Measurements from ENCODE around the gene PBX3. TPM values are rescaled to one million over a fixed set of nuclear protein-coding genes. Genes with fewer than 3 reads are reported as not detected.

The PBX3 gene
- total and polyA plus RNA-seq, 2 of the 13 experiments (the other 11 are each of a cell fraction or from before 2014, with no cell fraction given) = 6.0 to 11.2 TPM

DNA sequence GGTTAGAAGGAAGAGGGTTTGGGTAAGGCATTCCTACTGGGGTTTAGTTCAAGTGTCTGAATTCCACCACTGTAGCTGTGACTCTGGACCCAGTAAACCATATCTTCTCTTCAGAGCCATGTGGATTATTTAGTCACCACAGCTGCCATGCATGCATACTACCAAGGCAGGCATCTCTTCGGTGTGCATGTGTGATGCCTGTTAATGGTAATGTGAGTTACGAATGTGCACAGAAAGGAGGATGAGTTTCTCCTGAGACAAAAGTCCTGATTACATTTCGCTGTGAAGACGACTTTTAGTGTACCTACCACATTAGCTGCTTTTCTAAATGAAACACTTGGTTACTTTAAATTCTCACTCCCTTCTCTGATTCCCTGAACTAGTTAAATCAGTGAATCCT lies 9.3 kb downstream of the PBX3 start:
- ChIA-PET POLR2A (no interaction called here), CTCF (ENCODE audit: low intra/inter-chr PET ratio, low total read pairs) (no interaction called here)
- Histone ChIP-seq H3K9ac (ENCODE audit: insufficient read depth, low read depth, low read length) (no peak overlapping the region), H3K9me3 (ENCODE audit: low read length) (no peaks in the 10 kb centered on the region), H3K4me1 (ENCODE audit: insufficient read depth, low read length) (peaks cover 37% of the 10 kb centered on the region), H3K4me2 (ENCODE audit: low read depth, low read length) (no peak overlapping the region), H3K36me3 (replicated peaks in 1 of 2; ENCODE audit: control insufficient read depth in 1 of 2, insufficient read depth in 2 of 2, low read length in 2 of 2) (no peaks in the 10 kb centered on the region; a peak in 1 of 5 replicates), H3K79me2 (ENCODE audit: insufficient read depth, low read length) (no peaks in the 10 kb centered on the region), H3K27ac (ENCODE audit: extremely low read length, insufficient read depth, low read length) (no peak overlapping the region), H4K20me1 (ENCODE audit: insufficient read depth, low read length) (no peaks in the 10 kb centered on the region), H3K27me3 (ENCODE audit: control insufficient read depth in 1 of 2, insufficient read depth in 2 of 2, low read length in 2 of 2) (no peaks in the 10 kb centered on the region), H3K4me3 (replicated peaks in 1 of 3; ENCODE audit: insufficient read depth in 1 of 3, low read depth in 2 of 3, low read length in 3 of 3) (no peak overlapping the region), H2AFZ (ENCODE audit: low read length) (no peak overlapping the region)
- 93% methylated on average over 4 of the region's 4 CpGs for WGBS (ENCODE audit: low lambda C conversion rate)
- DNase-seq (ENCODE audit: low spot score) (no peak), FAIRE-seq (no peak), ATAC-seq (no peak)
- BruUV-seq (replicated peaks) = no TSS peak
- in situ Hi-C loops (cut with HindIII; ENCODE audit: extremely low pct_ligation_motif_present, low pct_unique_long_range_greater_than_20kb) = no loop called here
- TF ChIP-seq ZBTB42 (CRISPR knock-in tag; IDR thresholded peaks at IDR 0.05) (no peak), NFKBIZ (CRISPR knock-in tag; IDR thresholded peaks at IDR 0.05) (no peak), RBAK (CRISPR knock-in tag; IDR thresholded peaks at IDR 0.05) (no peak), ZSCAN25 (CRISPR knock-in tag; IDR thresholded peaks at IDR 0.05) (no peak), ATF2 (CRISPR knock-in tag; IDR thresholded peaks at IDR 0.05) (no peak), ZNF337 (CRISPR knock-in tag; IDR thresholded peaks at IDR 0.05; ENCODE audit: borderline replicate concordance, low read depth) (no peak), TGIF2 (CRISPR knock-in tag; IDR thresholded peaks at IDR 0.05) (no peak)
- TF ChIP-seq, protein P1, sequence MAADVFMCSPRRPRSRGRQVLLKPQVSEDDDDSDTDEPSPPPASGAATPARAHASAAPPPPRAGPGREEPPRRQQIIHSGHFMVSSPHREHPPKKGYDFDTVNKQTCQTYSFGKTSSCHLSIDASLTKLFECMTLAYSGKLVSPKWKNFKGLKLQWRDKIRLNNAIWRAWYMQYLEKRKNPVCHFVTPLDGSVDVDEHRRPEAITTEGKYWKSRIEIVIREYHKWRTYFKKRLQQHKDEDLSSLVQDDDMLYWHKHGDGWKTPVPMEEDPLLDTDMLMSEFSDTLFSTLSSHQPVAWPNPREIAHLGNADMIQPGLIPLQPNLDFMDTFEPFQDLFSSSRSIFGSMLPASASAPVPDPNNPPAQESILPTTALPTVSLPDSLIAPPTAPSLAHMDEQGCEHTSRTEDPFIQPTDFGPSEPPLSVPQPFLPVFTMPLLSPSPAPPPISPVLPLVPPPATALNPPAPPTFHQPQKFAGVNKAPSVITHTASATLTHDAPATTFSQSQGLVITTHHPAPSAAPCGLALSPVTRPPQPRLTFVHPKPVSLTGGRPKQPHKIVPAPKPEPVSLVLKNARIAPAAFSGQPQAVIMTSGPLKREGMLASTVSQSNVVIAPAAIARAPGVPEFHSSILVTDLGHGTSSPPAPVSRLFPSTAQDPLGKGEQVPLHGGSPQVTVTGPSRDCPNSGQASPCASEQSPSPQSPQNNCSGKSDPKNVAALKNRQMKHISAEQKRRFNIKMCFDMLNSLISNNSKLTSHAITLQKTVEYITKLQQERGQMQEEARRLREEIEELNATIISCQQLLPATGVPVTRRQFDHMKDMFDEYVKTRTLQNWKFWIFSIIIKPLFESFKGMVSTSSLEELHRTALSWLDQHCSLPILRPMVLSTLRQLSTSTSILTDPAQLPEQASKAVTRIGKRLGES (CRISPR knock-in tag; IDR thresholded peaks at IDR 0.05; ENCODE audit: borderline replicate concordance) = no peak
- intact Hi-C loops (cut with micrococcal nuclease; ENCODE audit: unreplicated experiment) = no loop called here

All from HepG2 (cell line).